Gastroesophageal sphincter (tissue), 4 donors: ENCODE measurements around the gene SPTB. TPM values are rescaled to one million over a fixed set of nuclear protein-coding genes. Genes with fewer than 3 reads are reported as not detected.

ENCODE experiments used
- ATAC-seq: fragments of 150-250 bp; one replicate; pipeline ENCODE4 v1.9.1; 2016; ENCODE audit warnings: mild to moderate bottlenecking, moderate library complexity
- H3K27ac ChIP-seq, 4 donors: fragments of 200-600 bp; sonication (generic) in 3 of 4; 1 replicate in 3 of 4; 2 replicates in 1 of 4; pipeline ENCODE4 v1.5.1; 2016 to 2019
- H3K27me3 ChIP-seq: fragments of 200-600 bp; sonication (generic); one replicate; pipeline ENCODE4 v1.5.1; 2019
- H3K36me3 ChIP-seq, 2 donors: fragments of 200-600 bp; sonication (generic); one replicate each; pipeline ENCODE4 v1.5.1; 2019; ENCODE audit warnings: control low read depth in 1 of 2
- H3K4me1 ChIP-seq, 3 donors: fragments of 200-600 bp; sonication (generic); 1 replicate in 2 of 3; 2 replicates in 1 of 3; pipeline ENCODE4 v1.5.1; 2016 to 2019; ENCODE audit warnings: control low read depth in 2 of 3
- H3K4me3 ChIP-seq, 2 donors: fragments of 200-600 bp; sonication (generic); one replicate each; pipeline ENCODE4 v1.5.1; 2019; ENCODE audit warnings: mild to moderate bottlenecking in 1 of 2, moderate library complexity in 1 of 2
- H3K9me3 ChIP-seq, 3 donors: fragments of 200-600 bp; sonication (generic); one replicate each; pipeline ENCODE4 v1.5.1; 2017 to 2019; ENCODE audit warnings: control low read depth in 2 of 3
- POLR2A ChIP-seq, 2 donors: fragments of 450-650 bp; IDR thresholded peaks; one replicate each; pipeline ENCODE4 v1.6.1; 2017; ENCODE audit warnings: antibody characterized with exemption in 2 of 2, mild to moderate bottlenecking in 2 of 2, moderate library complexity in 1 of 2
- POLR2AphosphoS5 ChIP-seq: sonication (generic); formaldehyde crosslinking; IDR thresholded peaks from one replicate; pipeline ENCODE4 v1.6.1; 2017; ENCODE audit warnings: antibody characterized with exemption
- WGBS, 2 donors: methylation state at CpG; one replicate each; pipeline ENCODE4 v1.1.5; 2018; ENCODE audit warnings: low coverage in 1 of 2; 5-methylcytosine and 5-hydroxymethylcytosine counted together
- small RNA-seq, 4 donors: library from RNA; depleted of rRNA; stranded (forward); fragments of <200 nt; gene quantifications; one replicate each; pipeline ENCODE3, GENCODE V24; 2016
- total RNA-seq, 4 donors: library from RNA; depleted of rRNA; stranded (reverse); fragments of >200 nt; gene quantifications; one replicate each; pipeline ENCODE4 v1.1.0, GENCODE V29; 2016
- TF ChIP-seq, protein P1 (sequence below), 4 experiments: fragments of 200-600 bp in 2 of 4; fragments of 450-650 bp in 2 of 4; sonication (generic) in 1 of 4; IDR thresholded peaks; one replicate each; pipeline ENCODE4 v1.5.1; 2017 to 2019; ENCODE audit warnings: antibody characterized with exemption in 4 of 4, mild to moderate bottlenecking in 2 of 4, moderate library complexity in 2 of 4

The SPTB gene
- total RNA-seq, 4 donors from 2014 or later = 0.62 to 3.1 (median 1.0) TPM

DNA sequence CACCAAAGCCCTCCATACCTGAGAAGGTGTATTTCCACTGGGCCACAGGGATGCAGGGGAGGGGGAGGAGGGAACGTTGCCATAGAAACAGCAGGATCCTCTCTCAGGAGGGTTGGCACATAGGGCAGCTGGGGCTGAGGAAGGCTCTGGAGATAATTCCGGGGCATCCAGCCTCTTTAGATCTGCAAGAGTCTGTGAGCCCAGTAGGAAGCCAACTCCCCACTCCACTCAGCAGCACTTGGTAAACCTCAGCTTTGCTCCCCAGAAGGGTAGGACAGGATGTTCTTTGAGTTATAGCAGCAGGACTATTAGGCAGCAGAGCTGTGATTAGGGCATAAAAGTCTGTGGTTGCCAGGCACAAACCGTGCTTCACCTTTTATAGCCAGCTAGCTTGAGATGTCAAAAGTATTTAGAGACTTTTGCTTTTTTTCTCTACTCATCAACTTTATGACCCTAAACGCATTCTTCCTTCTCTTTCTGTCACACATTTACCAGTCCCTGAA, 183.3 kb downstream of the SPTB start:
- Histone ChIP-seq H3K27ac (peak overlapping the region; percentile 57 to 80 (median 72)), H3K4me3 (peak overlapping the region in 1 of 2 donors; percentile 5), H3K36me3 (no peaks in the 10 kb centered on the region), H3K27me3 (no peaks in the 10 kb centered on the region), H3K9me3 (no peaks in the 10 kb centered on the region), H3K4me1 (peaks cover 0 to 48% (median 3%) of the 10 kb centered on the region in 3 donors)
- 51 to 61% methylated on average over 3 to 4 of the region's 4 CpGs for WGBS, 2 donors
- ATAC-seq = peak; percentile 72
- TF ChIP-seq POLR2AphosphoS5 (peak; percentile 76), POLR2A (IDR thresholded peaks at IDR 0.05) (no peak)
- TF ChIP-seq, protein P1, sequence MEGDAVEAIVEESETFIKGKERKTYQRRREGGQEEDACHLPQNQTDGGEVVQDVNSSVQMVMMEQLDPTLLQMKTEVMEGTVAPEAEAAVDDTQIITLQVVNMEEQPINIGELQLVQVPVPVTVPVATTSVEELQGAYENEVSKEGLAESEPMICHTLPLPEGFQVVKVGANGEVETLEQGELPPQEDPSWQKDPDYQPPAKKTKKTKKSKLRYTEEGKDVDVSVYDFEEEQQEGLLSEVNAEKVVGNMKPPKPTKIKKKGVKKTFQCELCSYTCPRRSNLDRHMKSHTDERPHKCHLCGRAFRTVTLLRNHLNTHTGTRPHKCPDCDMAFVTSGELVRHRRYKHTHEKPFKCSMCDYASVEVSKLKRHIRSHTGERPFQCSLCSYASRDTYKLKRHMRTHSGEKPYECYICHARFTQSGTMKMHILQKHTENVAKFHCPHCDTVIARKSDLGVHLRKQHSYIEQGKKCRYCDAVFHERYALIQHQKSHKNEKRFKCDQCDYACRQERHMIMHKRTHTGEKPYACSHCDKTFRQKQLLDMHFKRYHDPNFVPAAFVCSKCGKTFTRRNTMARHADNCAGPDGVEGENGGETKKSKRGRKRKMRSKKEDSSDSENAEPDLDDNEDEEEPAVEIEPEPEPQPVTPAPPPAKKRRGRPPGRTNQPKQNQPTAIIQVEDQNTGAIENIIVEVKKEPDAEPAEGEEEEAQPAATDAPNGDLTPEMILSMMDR (IDR thresholded peaks at IDR 0.05) = no peak

Small RNA genes lying within 50 kb of the gene (small RNA-seq; reads per million reads assigned to genes)
- 0 reads per million in 4 donors for gene RPPH1-2P

Other genes with a start within 250 kb of the SPTB start
- gene PLEKHG3, start 175.5 kb downstream of the SPTB start, total RNA-seq = 10 to 100 TPM; 44.2 to 79.4 (median 57.7) TPM
- gene CHURC1, start 34.5 kb upstream of the SPTB start, total RNA-seq = 100 to 1,000 TPM in 3 of 4 donors, 10 to 100 TPM in 1; 88.0 to 183 (median 114) TPM
- 10 to 100 TPM in 1 of 4 donors, 1 to 10 TPM in 1, under 1 TPM in 1, not detected in 1; 0.93 to 10.6 (median 1.4) TPM for gene GPX2, start 62.8 kb upstream of the SPTB start, total RNA-seq
- gene RAB15, start 92.4 kb upstream of the SPTB start, total RNA-seq = 10 to 100 TPM in 1 of 4 donors, 1 to 10 TPM in 3; 2.5 to 10.0 (median 5.6) TPM
- 10 to 100 TPM; 12.5 to 22.7 (median 17.2) TPM for gene FNTB, start 107.0 kb upstream of the SPTB start, total RNA-seq
- gene MAX, start 222.6 kb upstream of the SPTB start, total RNA-seq = 10 to 100 TPM; 61.8 to 87.1 (median 80.9) TPM